ENCODE results near the gene OBP2B. TPM values are rescaled to one million over a fixed set of nuclear protein-coding genes. Genes with fewer than 3 reads are reported as not detected.

Gene OBP2B
- total and polyA plus RNA-seq, 2 donors (not counting 1 experiment from before 2014, with no cell fraction given), result not detected

- H3K36me3 ChIP-seq (ENCODE audit: control insufficient read depth, insufficient read depth, low read length), result no peaks in the 10 kb centered on the region
- no peaks in the 10 kb centered on the region for H3K4me1 ChIP-seq (ENCODE audit: control insufficient read depth, extremely low read depth, insufficient read depth, low read length)
- H2AFZ ChIP-seq (ENCODE audit: low read length), result no peak overlapping the region
- H3K9me3 ChIP-seq (ENCODE audit: control insufficient read depth, insufficient read depth, low read depth, low read length), result no peaks in the 10 kb centered on the region
- H4K20me1 ChIP-seq (ENCODE audit: control insufficient read depth, extremely low read depth, insufficient read depth, low read length), result no peaks in the 10 kb centered on the region
- H3K4me2 ChIP-seq (ENCODE audit: extremely low read depth, insufficient read depth, low read length), result no peak overlapping the region
- no peak overlapping the region for H3K9ac ChIP-seq (ENCODE audit: insufficient read depth, low read length)
- TF ChIP-seq EZH2 (IDR thresholded peaks at IDR 0.05; ENCODE audit: low read length, missing control alignments) (no peak), CTCF (conservative IDR thresholded peaks at IDR 0.05 in 1 of 2, IDR thresholded peaks at IDR 0.05 in 1 of 2; ENCODE audit: low read depth in 1 of 2, low read length in 2 of 2) (no peak)
- no peak overlapping the region for H3K27ac ChIP-seq (ENCODE audit: insufficient read depth, low read length)
- no peaks in the 10 kb centered on the region for H3K27me3 ChIP-seq (ENCODE audit: control insufficient read depth, insufficient read depth, low read length)
- H3K4me3 ChIP-seq (replicated peaks in 1 of 4; ENCODE audit: control extremely low read depth in 1 of 4, insufficient read depth in 1 of 4, low read depth in 3 of 4, low read length in 4 of 4), result no peak overlapping the region
- H3K79me2 ChIP-seq (ENCODE audit: control insufficient read depth, insufficient read depth, low read length), result no peaks in the 10 kb centered on the region
- no peak for DNase-seq (ENCODE audit: low read depth in 2 of 2)
These were observed 33.2 kb upstream of the OBP2B start for GRCh38 chr9:133242241-133242640.

- H4K20me1 ChIP-seq (ENCODE audit: control insufficient read depth, extremely low read depth, insufficient read depth, low read length), result no peaks in the 10 kb centered on the region
- H3K9me3 ChIP-seq (ENCODE audit: control insufficient read depth, insufficient read depth, low read depth, low read length), result no peaks in the 10 kb centered on the region
- H2AFZ ChIP-seq (ENCODE audit: low read length), result no peak overlapping the region
- H3K27ac ChIP-seq (ENCODE audit: insufficient read depth, low read length), result no peak overlapping the region
- DNase-seq (ENCODE audit: low read depth in 2 of 2), result no peak
- H3K4me1 ChIP-seq (ENCODE audit: control insufficient read depth, extremely low read depth, insufficient read depth, low read length), result no peaks in the 10 kb centered on the region
- H3K27me3 ChIP-seq (ENCODE audit: control insufficient read depth, insufficient read depth, low read length), result no peaks in the 10 kb centered on the region
- H3K4me2 ChIP-seq (ENCODE audit: extremely low read depth, insufficient read depth, low read length), result no peak overlapping the region
- H3K4me3 ChIP-seq (replicated peaks in 1 of 4; ENCODE audit: control extremely low read depth in 1 of 4, insufficient read depth in 1 of 4, low read depth in 3 of 4, low read length in 4 of 4), result no peak overlapping the region
- no peaks in the 10 kb centered on the region for H3K79me2 ChIP-seq (ENCODE audit: control insufficient read depth, insufficient read depth, low read length)
- no peak for TF ChIP-seq EZH2 (IDR thresholded peaks at IDR 0.05; ENCODE audit: low read length, missing control alignments)
- no peak for TF ChIP-seq CTCF (conservative IDR thresholded peaks at IDR 0.05 in 1 of 2, IDR thresholded peaks at IDR 0.05 in 1 of 2; ENCODE audit: low read depth in 1 of 2, low read length in 2 of 2)
- H3K36me3 ChIP-seq (ENCODE audit: control insufficient read depth, insufficient read depth, low read length), result no peaks in the 10 kb centered on the region
- H3K9ac ChIP-seq (ENCODE audit: insufficient read depth, low read length), result no peak overlapping the region
These were observed 30.6 kb upstream of the OBP2B start for GRCh38 chr9:133239533-133240090.

GRCh38 chr9:133238851-133239532, 29.9 kb upstream of the OBP2B start:
- Histone ChIP-seq H3K4me3 (replicated peaks in 1 of 4; ENCODE audit: control extremely low read depth in 1 of 4, insufficient read depth in 1 of 4, low read depth in 3 of 4, low read length in 4 of 4) (peak overlapping the region in 1 of 4 experiments; percentile 14), H3K27ac (ENCODE audit: insufficient read depth, low read length) (no peak overlapping the region), H3K27me3 (ENCODE audit: control insufficient read depth, insufficient read depth, low read length) (no peaks in the 10 kb centered on the region), H4K20me1 (ENCODE audit: control insufficient read depth, extremely low read depth, insufficient read depth, low read length) (no peaks in the 10 kb centered on the region), H3K9ac (ENCODE audit: insufficient read depth, low read length) (no peak overlapping the region), H3K4me2 (ENCODE audit: extremely low read depth, insufficient read depth, low read length) (peak overlapping the region; percentile 54), H3K79me2 (ENCODE audit: control insufficient read depth, insufficient read depth, low read length) (no peaks in the 10 kb centered on the region), H2AFZ (ENCODE audit: low read length) (peak overlapping the region; percentile 78), H3K9me3 (ENCODE audit: control insufficient read depth, insufficient read depth, low read depth, low read length) (no peaks in the 10 kb centered on the region), H3K36me3 (ENCODE audit: control insufficient read depth, insufficient read depth, low read length) (no peaks in the 10 kb centered on the region), H3K4me1 (ENCODE audit: control insufficient read depth, extremely low read depth, insufficient read depth, low read length) (no peaks in the 10 kb centered on the region)
- DNase-seq (ENCODE audit: low read depth in 2 of 2), result peak; percentile 16 to 32
- TF ChIP-seq CTCF (conservative IDR thresholded peaks at IDR 0.05 in 1 of 2, IDR thresholded peaks at IDR 0.05 in 1 of 2; ENCODE audit: low read depth in 1 of 2, low read length in 2 of 2), result peak; percentile 33 to 58
- no peak for TF ChIP-seq EZH2 (IDR thresholded peaks at IDR 0.05; ENCODE audit: low read length, missing control alignments)
